Sigmoid colon (tissue), 3 donors: ENCODE measurements around the gene CABP7.

Experiments
- POLR2A ChIP-seq, 2 donors: fragments of 450-650 bp; IDR thresholded peaks; one replicate each; pipeline ENCODE4 v1.6.1; 2016; ENCODE audit warnings: antibody characterized with exemption in 2 of 2, mild to moderate bottlenecking in 2 of 2, moderate library complexity in 2 of 2
- TF ChIP-seq, protein P1 (sequence below), 4 experiments: fragments of 450-650 bp in 3 of 4; fragments of 200-600 bp in 1 of 4; IDR thresholded peaks; one replicate each; pipeline ENCODE4 v1.5.1; 2016 to 2019; ENCODE audit warnings: antibody characterized with exemption in 4 of 4, mild to moderate bottlenecking in 3 of 4, moderate library complexity in 2 of 4

DNA sequence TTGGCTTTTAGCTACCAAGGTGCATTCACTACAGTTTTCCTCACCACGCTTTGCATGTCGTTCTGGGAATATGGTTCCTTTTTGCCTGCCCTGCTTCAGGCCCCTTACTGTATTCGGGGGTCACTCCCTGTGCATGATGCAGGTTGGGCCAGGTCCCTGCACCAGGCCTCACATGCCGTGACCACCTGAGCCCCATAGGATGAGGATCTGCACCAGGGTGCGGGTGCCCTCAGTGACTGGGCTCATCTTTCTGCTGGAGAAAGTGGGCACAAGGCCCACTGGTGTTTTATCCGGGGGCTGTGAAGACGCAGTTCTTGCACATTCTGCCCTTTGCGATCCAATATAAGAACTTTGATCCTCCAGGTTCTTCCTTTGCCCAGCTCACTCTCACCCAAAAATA, 45.7 kb upstream of the CABP7 start:
- TF ChIP-seq POLR2A (IDR thresholded peaks at IDR 0.05), result no peak
- TF ChIP-seq, protein P1, sequence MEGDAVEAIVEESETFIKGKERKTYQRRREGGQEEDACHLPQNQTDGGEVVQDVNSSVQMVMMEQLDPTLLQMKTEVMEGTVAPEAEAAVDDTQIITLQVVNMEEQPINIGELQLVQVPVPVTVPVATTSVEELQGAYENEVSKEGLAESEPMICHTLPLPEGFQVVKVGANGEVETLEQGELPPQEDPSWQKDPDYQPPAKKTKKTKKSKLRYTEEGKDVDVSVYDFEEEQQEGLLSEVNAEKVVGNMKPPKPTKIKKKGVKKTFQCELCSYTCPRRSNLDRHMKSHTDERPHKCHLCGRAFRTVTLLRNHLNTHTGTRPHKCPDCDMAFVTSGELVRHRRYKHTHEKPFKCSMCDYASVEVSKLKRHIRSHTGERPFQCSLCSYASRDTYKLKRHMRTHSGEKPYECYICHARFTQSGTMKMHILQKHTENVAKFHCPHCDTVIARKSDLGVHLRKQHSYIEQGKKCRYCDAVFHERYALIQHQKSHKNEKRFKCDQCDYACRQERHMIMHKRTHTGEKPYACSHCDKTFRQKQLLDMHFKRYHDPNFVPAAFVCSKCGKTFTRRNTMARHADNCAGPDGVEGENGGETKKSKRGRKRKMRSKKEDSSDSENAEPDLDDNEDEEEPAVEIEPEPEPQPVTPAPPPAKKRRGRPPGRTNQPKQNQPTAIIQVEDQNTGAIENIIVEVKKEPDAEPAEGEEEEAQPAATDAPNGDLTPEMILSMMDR (IDR thresholded peaks at IDR 0.05), result no peak
